ENCODE measurements around the gene CDCA4.

The CDCA4 gene

GRCh38 chr14:104966981-104967385 is 53.9 kb downstream of the CDCA4 start:
- H3K9me2 ChIP-seq (ENCODE audit: low read depth, low read length) = no peaks in the 10 kb centered on the region
- H3K9ac ChIP-seq (ENCODE audit: low read length) = no peak overlapping the region
- H3K27me3 ChIP-seq (ENCODE audit: insufficient read depth, low read length) = peaks cover 16% of the 10 kb centered on the region
- no peaks in the 10 kb centered on the region for H3K9me3 ChIP-seq (ENCODE audit: low read length)
- no peaks in the 10 kb centered on the region for H3K79me2 ChIP-seq (ENCODE audit: insufficient read depth, low read length)
- no peak overlapping the region for H2AFZ ChIP-seq (ENCODE audit: low read length)
- H3K4me2 ChIP-seq (ENCODE audit: low read length) = no peak overlapping the region
- no peaks in the 10 kb centered on the region for H3K36me3 ChIP-seq (ENCODE audit: insufficient read depth, low read length)
- TF ChIP-seq EZH2 (IDR thresholded peaks at IDR 0.05; ENCODE audit: borderline replicate concordance, low read length) = no peak
- TF ChIP-seq, protein P1, sequence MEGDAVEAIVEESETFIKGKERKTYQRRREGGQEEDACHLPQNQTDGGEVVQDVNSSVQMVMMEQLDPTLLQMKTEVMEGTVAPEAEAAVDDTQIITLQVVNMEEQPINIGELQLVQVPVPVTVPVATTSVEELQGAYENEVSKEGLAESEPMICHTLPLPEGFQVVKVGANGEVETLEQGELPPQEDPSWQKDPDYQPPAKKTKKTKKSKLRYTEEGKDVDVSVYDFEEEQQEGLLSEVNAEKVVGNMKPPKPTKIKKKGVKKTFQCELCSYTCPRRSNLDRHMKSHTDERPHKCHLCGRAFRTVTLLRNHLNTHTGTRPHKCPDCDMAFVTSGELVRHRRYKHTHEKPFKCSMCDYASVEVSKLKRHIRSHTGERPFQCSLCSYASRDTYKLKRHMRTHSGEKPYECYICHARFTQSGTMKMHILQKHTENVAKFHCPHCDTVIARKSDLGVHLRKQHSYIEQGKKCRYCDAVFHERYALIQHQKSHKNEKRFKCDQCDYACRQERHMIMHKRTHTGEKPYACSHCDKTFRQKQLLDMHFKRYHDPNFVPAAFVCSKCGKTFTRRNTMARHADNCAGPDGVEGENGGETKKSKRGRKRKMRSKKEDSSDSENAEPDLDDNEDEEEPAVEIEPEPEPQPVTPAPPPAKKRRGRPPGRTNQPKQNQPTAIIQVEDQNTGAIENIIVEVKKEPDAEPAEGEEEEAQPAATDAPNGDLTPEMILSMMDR (IDR thresholded peaks at IDR 0.05; ENCODE audit: low read length) = no peak
- no peaks in the 10 kb centered on the region for H3F3A ChIP-seq (ENCODE audit: insufficient read depth, low read length)
- H3K4me1 ChIP-seq (ENCODE audit: insufficient read depth, low read length, severe bottlenecking) = peaks cover 11% of the 10 kb centered on the region
- H3K4me3 ChIP-seq (ENCODE audit: low read depth, low read length, poor library complexity, severe bottlenecking) = no peak overlapping the region
- no peaks in the 10 kb centered on the region for H4K20me1 ChIP-seq (ENCODE audit: insufficient read depth, low read length)
- H3K27ac ChIP-seq (ENCODE audit: low read depth, low read length, poor library complexity, severe bottlenecking) = no peak overlapping the region

- Histone ChIP-seq H3K4me1 (ENCODE audit: insufficient read depth, low read length, severe bottlenecking) (peaks cover 11% of the 10 kb centered on the region), H3K9ac (ENCODE audit: low read length) (no peak overlapping the region), H2AFZ (ENCODE audit: low read length) (no peak overlapping the region), H3K4me2 (ENCODE audit: low read length) (no peak overlapping the region), H3K4me3 (ENCODE audit: low read depth, low read length, poor library complexity, severe bottlenecking) (no peak overlapping the region), H3K27ac (ENCODE audit: low read depth, low read length, poor library complexity, severe bottlenecking) (no peak overlapping the region), H4K20me1 (ENCODE audit: insufficient read depth, low read length) (no peaks in the 10 kb centered on the region), H3K27me3 (ENCODE audit: insufficient read depth, low read length) (peaks cover 16% of the 10 kb centered on the region), H3K79me2 (ENCODE audit: insufficient read depth, low read length) (no peaks in the 10 kb centered on the region), H3K36me3 (ENCODE audit: insufficient read depth, low read length) (no peaks in the 10 kb centered on the region), H3K9me3 (ENCODE audit: low read length) (no peaks in the 10 kb centered on the region), H3F3A (ENCODE audit: insufficient read depth, low read length) (no peaks in the 10 kb centered on the region), H3K9me2 (ENCODE audit: low read depth, low read length) (no peaks in the 10 kb centered on the region)
- TF ChIP-seq EZH2 (IDR thresholded peaks at IDR 0.05; ENCODE audit: borderline replicate concordance, low read length) = no peak
- TF ChIP-seq, protein P1 (IDR thresholded peaks at IDR 0.05; ENCODE audit: low read length) = no peak
These were observed 54.5 kb downstream of the CDCA4 start for GRCh38 chr14:104966261-104966865.

DNA sequence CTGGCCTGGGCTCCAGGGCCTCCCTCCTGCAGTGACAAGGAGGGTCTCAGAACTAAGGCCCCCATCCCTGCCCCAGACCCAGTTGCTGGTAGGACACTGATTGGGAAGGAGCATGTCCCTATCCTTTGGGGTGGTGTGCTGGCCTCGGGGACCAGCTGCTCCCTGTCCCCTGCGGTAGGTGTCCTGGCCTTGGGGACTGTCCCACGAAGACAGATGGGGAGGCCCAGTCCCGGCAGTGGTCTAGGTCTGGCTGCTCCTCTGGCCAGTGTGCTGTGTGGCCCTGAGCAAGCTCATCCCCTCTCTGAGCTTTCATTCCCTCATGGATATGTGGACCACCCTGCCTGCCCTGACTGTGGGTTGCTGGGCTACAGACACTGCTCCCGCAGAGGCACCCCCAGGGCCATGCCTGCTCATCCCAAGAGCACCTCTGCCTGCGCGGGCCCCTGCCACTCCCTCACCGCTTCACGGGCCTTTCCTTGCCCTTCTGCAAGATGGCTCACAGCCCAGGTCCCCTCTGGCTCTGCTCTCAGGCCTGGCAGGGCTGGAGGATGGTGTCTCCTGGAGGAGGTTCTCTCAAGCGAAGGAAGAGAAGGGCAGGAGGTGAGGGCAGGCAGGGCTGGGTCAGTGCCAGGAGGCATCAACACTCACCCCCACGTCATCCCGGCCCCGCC is 55.2 kb downstream of the CDCA4 start:
- Histone ChIP-seq H3K4me2 (ENCODE audit: low read length) (no peak overlapping the region), H3K27ac (ENCODE audit: low read depth, low read length, poor library complexity, severe bottlenecking) (no peak overlapping the region), H3K4me3 (ENCODE audit: low read depth, low read length, poor library complexity, severe bottlenecking) (no peak overlapping the region), H3K4me1 (ENCODE audit: insufficient read depth, low read length, severe bottlenecking) (peaks cover 11% of the 10 kb centered on the region), H3K9me2 (ENCODE audit: low read depth, low read length) (no peaks in the 10 kb centered on the region), H2AFZ (ENCODE audit: low read length) (no peak overlapping the region), H3F3A (ENCODE audit: insufficient read depth, low read length) (no peaks in the 10 kb centered on the region), H4K20me1 (ENCODE audit: insufficient read depth, low read length) (no peaks in the 10 kb centered on the region), H3K36me3 (ENCODE audit: insufficient read depth, low read length) (no peaks in the 10 kb centered on the region), H3K79me2 (ENCODE audit: insufficient read depth, low read length) (no peaks in the 10 kb centered on the region), H3K27me3 (ENCODE audit: insufficient read depth, low read length) (peaks cover 16% of the 10 kb centered on the region), H3K9ac (ENCODE audit: low read length) (no peak overlapping the region), H3K9me3 (ENCODE audit: low read length) (no peaks in the 10 kb centered on the region)
- TF ChIP-seq, protein P1 (IDR thresholded peaks at IDR 0.05; ENCODE audit: low read length) = no peak
- no peak for TF ChIP-seq EZH2 (IDR thresholded peaks at IDR 0.05; ENCODE audit: borderline replicate concordance, low read length)
